ENCODE measurements around the gene ADCY10. TPM values are rescaled to one million over a fixed set of nuclear protein-coding genes. Genes with fewer than 3 reads are reported as not detected.

Gene ADCY10
- total and polyA plus RNA-seq, 2 of the 4 experiments (the other 2 are of a cell fraction): under 0.01 to 0.03 TPM

DNA sequence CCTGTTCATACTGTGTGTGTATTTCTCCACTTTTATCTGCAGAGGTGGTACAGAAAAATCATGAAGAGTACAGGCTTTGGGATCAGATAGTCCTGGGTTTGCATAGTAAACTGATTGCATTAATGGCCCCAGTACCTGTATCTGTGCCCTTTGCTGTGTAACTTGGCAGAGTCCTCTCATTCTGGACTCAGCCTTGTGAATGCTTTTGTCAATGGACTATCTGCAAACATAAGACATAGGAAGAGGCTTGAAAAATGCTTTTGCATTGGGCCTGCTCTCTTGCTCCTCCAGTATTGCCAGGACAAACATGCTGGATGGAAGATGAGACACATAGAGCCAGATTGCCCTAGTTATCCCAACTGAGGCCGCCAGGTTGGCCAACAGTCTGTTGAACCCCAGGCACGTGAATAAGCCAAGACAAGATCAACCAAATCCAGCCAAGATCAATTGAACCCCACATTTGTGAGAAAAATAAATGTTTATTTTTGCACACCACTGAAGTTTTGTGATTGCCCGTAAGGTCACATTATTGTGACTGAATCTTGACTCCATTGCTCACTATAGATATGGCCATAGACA is 37.2 kb downstream of the ADCY10 start:
- Histone ChIP-seq H3K79me1 (ENCODE audit: low read depth in 1 of 2, low read length in 2 of 2) (no peaks in the 10 kb centered on the region), H2BK20ac (ENCODE audit: low read depth, low read length) (no peak overlapping the region), H2AFZ (replicated peaks; ENCODE audit: low read length, poor library complexity) (no peak overlapping the region), H2BK120ac (ENCODE audit: low read depth, low read length) (no peak overlapping the region), H4K8ac (ENCODE audit: low read depth in 2 of 2, low read length in 2 of 2) (no peak overlapping the region), H3K9ac (ENCODE audit: low read depth, low read length) (no peak overlapping the region), H4K5ac (ENCODE audit: low read depth, low read length) (no peak overlapping the region), H3K56ac (ENCODE audit: extremely low read depth, insufficient read depth, low read length) (no peak overlapping the region), H3K4ac (ENCODE audit: low read depth, low read length) (no peak overlapping the region), H2BK15ac (ENCODE audit: low read depth, low read length) (no peak overlapping the region), H3K9me1 (ENCODE audit: insufficient read depth, low read length) (peaks cover 3% of the 10 kb centered on the region), H3K4me1 (ENCODE audit: control insufficient read depth, insufficient read depth, low read length) (peaks cover 11% of the 10 kb centered on the region), H3K18ac (ENCODE audit: low read depth, low read length) (no peak overlapping the region), H2AK5ac (ENCODE audit: low read depth, low read length) (no peak overlapping the region), H3K27me3 (ENCODE audit: control insufficient read depth, insufficient read depth, low read length) (no peaks in the 10 kb centered on the region), H3K14ac (replicated peaks; ENCODE audit: low read depth, low read length) (no peak overlapping the region), H4K91ac (ENCODE audit: insufficient read depth, low read depth, low read length) (no peak overlapping the region), H3K27ac (ENCODE audit: insufficient read depth, low read length) (no peak overlapping the region), H4K20me1 (ENCODE audit: insufficient read depth, low read length) (no peaks in the 10 kb centered on the region), H2AK9ac (replicated peaks; ENCODE audit: low read depth, low read length, poor library complexity) (no peak overlapping the region), H3K4me3 (ENCODE audit: insufficient read depth, low read depth, low read length) (no peak overlapping the region), H3K23ac (ENCODE audit: low read depth, low read length) (no peak overlapping the region), H3K4me2 (ENCODE audit: low read depth, low read length) (no peak overlapping the region), H3K36me3 (ENCODE audit: control insufficient read depth, insufficient read depth, low read length) (no peaks in the 10 kb centered on the region), H2BK5ac (ENCODE audit: low read depth, low read length, poor library complexity, severe bottlenecking) (no peak overlapping the region), H3K9me3 (ENCODE audit: control insufficient read depth, insufficient read depth, low read length) (no peaks in the 10 kb centered on the region)
- POLR2A ChIA-PET (ENCODE audit: unreplicated experiment): no interaction called here
- in situ Hi-C loops (cut with MboI; ENCODE audit: low sequenced_read_pairs) (no loop called here), dilution Hi-C loops (cut with HindIII; ENCODE audit: low sequenced_read_pairs, unreplicated experiment) (no loop called here), intact Hi-C loops (cut with micrococcal nuclease) (no loop called here)
- DNase-seq: no peak
- no CpG with 5 or more reads among the region's 3 CpGs for WGBS, 2 experiments (ENCODE audit: extremely low coverage in 2 of 2, insufficient read length in 1 of 2)
- no peak for ATAC-seq (ENCODE audit: low read depth)
- no TSS peak for BruUV-seq (replicated peaks)
- CTCF ChIA-PET: no interaction called here
- TF ChIP-seq CEBPB (IDR thresholded peaks at IDR 0.05; ENCODE audit: low read depth, low read length): no peak
- no peak for TF ChIP-seq BHLHE40 (IDR thresholded peaks at IDR 0.05; ENCODE audit: low read depth, low read length)
- TF ChIP-seq NFE2L2 (IDR thresholded peaks at IDR 0.05; ENCODE audit: low read depth, low read length): no peak
- TF ChIP-seq MAFK (IDR thresholded peaks at IDR 0.05; ENCODE audit: low read depth, low read length): no peak
- TF ChIP-seq, protein P1, sequence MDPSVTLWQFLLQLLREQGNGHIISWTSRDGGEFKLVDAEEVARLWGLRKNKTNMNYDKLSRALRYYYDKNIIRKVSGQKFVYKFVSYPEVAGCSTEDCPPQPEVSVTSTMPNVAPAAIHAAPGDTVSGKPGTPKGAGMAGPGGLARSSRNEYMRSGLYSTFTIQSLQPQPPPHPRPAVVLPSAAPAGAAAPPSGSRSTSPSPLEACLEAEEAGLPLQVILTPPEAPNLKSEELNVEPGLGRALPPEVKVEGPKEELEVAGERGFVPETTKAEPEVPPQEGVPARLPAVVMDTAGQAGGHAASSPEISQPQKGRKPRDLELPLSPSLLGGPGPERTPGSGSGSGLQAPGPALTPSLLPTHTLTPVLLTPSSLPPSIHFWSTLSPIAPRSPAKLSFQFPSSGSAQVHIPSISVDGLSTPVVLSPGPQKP (IDR thresholded peaks at IDR 0.05; ENCODE audit: borderline replicate concordance, low read depth, low read length): no peak
- no peak for TF ChIP-seq SMC3 (IDR thresholded peaks at IDR 0.05; ENCODE audit: low read depth, low read length)
- TF ChIP-seq POLR2A (IDR thresholded peaks at IDR 0.05; ENCODE audit: low read depth, low read length): no peak
- no peak for TF ChIP-seq USF2 (IDR thresholded peaks at IDR 0.05; ENCODE audit: low read depth, low read length)
- TF ChIP-seq RAD21 (IDR thresholded peaks at IDR 0.05; ENCODE audit: low read length): no peak
- no peak for TF ChIP-seq RFX5 (IDR thresholded peaks at IDR 0.05; ENCODE audit: low read depth, low read length)

Measured in IMR-90 (cell line).